Ecto neural progenitor cell (in vitro differentiated cells): ENCODE measurements around the gene MAN1C1.
"Not testable (repeated sequence)": the region's sequence is repeated elsewhere in the genome, so short reads cannot be mapped to it uniquely, and the experiment has no call there.

Experiments used
- DNase-seq: peaks from one replicate; pipeline ENCODE4 v3.0.0-alpha.2; 2018; ENCODE audit warnings: low spot score

The MAN1C1 gene

GRCh38 chr1:25715888-25716287 is 99.3 kb downstream of the MAN1C1 start:
- DNase-seq = no peak

GRCh38 chr1:25716320-25716719 is 99.7 kb downstream of the MAN1C1 start:
- no peak for DNase-seq

- no peak for DNase-seq
Measured at GRCh38 chr1:25718732-25719131, 102.1 kb downstream of the MAN1C1 start.

GRCh38 chr1:25720624-25721023 is 104.0 kb downstream of the MAN1C1 start:
- DNase-seq = no peak

- no peak for DNase-seq
Measured at GRCh38 chr1:25723250-25723880, 106.8 kb downstream of the MAN1C1 start.

- no peak for DNase-seq
Measured at GRCh38 chr1:25724201-25724600, 107.6 kb downstream of the MAN1C1 start.

- no peak for DNase-seq
Measured at GRCh38 chr1:25724966-25725365, 108.4 kb downstream of the MAN1C1 start.

- DNase-seq = no peak
Measured at GRCh38 chr1:25725482-25725881, 108.9 kb downstream of the MAN1C1 start.

GRCh38 chr1:25727088-25727487 is 110.5 kb downstream of the MAN1C1 start:
- DNase-seq = no peak

- DNase-seq = no peak
Measured at GRCh38 chr1:25727635-25728286, 111.2 kb downstream of the MAN1C1 start.

- DNase-seq = no peak
Measured at GRCh38 chr1:25728301-25728935, 111.8 kb downstream of the MAN1C1 start.

GRCh38 chr1:25729045-25729444 is 112.5 kb downstream of the MAN1C1 start:
- no peak for DNase-seq

- no peak for DNase-seq
Measured at GRCh38 chr1:25729790-25730644, 113.4 kb downstream of the MAN1C1 start.

GRCh38 chr1:25731148-25731547 is 114.6 kb downstream of the MAN1C1 start:
- DNase-seq = no peak

GRCh38 chr1:25731626-25732370 is 115.2 kb downstream of the MAN1C1 start:
- DNase-seq = no peak

GRCh38 chr1:25732821-25733220 is 116.2 kb downstream of the MAN1C1 start:
- DNase-seq = no peak

- DNase-seq = no peak
Measured at GRCh38 chr1:25733271-25733670, 116.7 kb downstream of the MAN1C1 start.

- DNase-seq = not testable (repeated sequence)
Measured at GRCh38 chr1:25734991-25735390, 118.4 kb downstream of the MAN1C1 start.

- no peak for DNase-seq
Measured at GRCh38 chr1:25735956-25736529, 119.5 kb downstream of the MAN1C1 start.

- no peak for DNase-seq
Measured at GRCh38 chr1:25737130-25737529, 120.5 kb downstream of the MAN1C1 start.

- DNase-seq = no peak
Measured at GRCh38 chr1:25738499-25738898, 121.9 kb downstream of the MAN1C1 start.
